Central memory CD4-positive, alpha-beta T cell (primary cell): Measurements from ENCODE around the gene CTXND2.
"Not testable (repeated sequence)": the region's sequence is repeated elsewhere in the genome, so short reads cannot be mapped to it uniquely, and the experiment has no call there.

Experiments used
- DNase-seq: peaks from one replicate; pipeline ENCODE4 v3.0.0; 2022

CTXND2 gene

DNA sequence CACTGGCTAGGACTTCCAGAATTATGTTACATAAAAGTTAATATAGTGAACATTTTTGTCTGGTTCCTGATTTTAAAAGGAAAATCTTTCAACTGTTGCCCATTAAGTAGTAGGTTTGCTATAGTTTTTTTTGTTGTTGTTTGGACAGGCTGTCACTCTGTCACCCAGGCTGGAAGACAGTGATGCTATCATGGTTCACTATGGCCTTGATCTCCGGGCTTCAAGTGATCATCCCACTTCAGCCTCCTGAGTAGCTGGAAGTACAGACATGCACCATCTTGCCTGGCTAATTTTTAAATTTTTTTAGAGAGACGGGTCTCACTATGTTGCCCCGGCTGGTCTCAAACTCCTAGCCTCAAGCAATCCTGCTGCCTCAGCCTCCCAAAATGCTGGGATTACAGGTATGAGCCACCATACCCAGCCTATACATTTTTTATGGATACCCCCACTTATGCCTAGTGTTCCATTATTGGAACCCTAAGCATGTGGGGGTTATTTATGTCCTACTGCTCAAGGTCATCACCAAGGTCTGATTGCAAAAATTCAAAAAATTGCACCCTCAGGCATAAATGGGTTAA lies 6.5 kb downstream of the CTXND2 start:
- DNase-seq = no peak

DNA sequence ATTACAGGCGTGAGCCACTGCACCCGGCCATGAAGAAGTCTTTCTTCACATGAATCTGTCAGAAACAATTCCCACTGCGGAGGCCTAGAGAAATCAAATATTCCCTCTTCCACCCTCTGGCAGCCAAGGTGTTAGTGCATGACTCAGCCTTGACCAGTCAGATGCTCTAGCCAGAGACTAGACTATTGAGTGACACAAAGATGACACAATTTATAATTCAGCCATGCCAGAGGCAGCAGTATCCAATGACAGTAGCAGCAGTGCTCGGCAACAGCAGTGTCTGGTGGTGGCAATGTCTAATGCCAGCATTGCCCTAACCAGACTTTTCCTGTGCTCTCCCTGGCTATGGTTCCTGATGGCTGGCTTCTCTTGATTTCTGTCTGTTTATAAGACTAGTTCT lies 8.7 kb downstream of the CTXND2 start:
- no peak for DNase-seq

DNA sequence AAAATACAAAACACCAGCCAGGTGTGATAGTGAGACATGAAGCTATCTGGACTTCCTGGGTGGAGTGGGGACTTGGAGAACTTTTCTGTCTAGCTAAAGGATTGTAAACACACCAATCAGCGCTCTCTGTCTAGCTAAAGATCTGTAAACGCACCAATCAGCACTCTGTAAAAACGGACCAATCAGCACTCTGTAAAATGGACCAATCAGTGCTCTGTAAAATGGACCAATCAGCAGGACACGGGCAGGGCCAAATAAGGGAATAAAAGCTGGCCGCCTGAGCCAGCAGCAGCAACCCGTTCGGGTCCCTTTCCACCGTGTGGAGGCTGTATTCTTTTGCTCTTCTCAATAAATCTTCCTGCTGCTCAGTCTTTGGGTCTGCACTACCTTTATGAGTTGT lies 12.9 kb downstream of the CTXND2 start:
- DNase-seq = not testable (repeated sequence)

DNA sequence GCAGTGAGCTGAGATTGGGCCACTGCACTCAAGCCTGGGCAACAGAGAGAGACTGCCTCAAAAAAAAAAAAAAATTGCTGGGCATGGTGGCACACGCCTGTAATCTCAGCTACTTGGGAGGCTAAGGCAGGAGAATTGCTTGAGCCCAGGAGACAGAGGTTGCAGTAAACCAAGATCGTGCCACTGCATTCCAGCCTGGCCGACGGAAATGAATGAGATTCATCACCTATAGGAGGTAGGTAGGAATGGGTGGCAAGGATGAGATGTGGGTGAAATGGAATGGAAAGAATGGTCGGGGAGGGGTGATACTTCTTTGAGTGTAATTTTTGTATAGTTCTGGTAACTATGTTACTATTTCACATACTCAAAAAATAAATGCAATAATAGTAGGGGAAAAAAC lies 15.4 kb downstream of the CTXND2 start:
- DNase-seq = no peak

DNA sequence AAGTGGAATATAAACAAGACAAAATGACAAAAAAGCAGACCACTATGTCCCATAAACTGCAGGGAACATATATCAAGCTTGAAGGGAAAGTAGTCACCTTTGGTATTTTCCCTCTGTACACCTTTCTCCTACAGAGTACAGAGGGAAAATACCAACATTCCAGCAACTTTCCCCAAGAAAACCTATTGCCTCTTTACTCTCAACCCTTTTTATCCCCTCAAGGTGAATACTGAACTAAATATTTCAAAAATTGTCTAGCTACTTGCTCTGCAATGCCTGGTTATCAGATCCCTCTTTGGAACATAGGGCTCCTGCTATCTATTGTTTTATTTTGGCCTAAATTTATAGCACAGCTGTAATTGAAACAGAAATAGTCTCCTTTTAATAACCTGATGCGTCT lies 15.8 kb downstream of the CTXND2 start:
- no peak for DNase-seq

DNA sequence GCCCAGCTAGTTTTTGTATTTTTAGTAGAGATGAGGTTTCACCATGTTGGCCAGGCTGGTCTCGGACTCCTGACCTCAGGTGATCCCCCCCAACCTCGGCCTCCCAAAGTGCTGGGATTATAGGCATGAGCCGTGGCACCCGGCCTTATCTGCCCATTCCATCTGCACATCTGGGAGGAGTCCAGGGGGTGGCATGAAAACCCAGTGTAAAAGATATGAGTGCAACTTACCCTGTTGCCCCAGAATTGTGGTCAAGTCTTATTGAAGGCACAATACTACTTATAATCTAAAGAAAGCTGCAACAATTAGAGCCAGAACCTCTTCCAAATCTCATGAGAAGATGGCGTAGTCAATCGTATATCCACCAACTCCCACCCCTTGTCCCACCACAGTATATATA lies 18.4 kb downstream of the CTXND2 start:
- DNase-seq = no peak

DNA sequence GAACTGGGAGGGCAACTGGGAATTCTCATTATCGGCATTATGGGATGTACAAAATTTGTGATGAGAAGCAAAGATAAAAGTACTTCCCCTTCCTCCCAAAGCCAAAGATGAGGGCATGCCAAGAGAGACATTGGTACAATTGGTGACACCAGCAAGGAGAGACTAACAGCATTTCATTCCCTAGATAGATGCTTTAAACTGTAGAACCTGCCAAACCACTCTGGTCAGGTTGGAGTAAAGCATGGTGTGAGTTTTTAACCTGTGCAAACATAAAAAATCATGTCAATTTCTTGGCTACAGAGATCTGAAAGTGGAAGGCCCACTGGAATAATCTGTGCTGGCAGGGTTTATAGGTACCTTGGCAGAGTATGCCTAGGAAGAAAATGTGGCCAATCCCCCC lies 19.4 kb downstream of the CTXND2 start:
- no peak for DNase-seq

DNA sequence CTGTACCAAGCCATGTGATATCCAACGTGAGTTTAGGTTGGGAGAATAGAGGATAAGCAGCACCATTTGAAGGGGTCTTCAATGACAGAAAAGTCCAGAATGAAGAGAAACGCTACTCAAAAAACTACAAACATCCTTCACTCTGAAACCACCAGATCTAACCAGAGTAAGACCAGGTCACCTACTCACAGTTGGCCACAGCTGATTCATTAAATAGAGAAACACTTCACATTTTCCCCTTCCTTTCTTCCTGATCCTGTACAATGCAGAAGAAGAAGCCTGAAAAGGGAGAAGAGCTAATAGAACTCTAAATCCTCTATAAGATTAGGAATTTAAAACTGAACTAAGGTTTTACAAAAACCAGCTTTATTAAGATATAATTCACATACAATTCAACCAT lies 19.9 kb downstream of the CTXND2 start:
- DNase-seq = no peak

DNA sequence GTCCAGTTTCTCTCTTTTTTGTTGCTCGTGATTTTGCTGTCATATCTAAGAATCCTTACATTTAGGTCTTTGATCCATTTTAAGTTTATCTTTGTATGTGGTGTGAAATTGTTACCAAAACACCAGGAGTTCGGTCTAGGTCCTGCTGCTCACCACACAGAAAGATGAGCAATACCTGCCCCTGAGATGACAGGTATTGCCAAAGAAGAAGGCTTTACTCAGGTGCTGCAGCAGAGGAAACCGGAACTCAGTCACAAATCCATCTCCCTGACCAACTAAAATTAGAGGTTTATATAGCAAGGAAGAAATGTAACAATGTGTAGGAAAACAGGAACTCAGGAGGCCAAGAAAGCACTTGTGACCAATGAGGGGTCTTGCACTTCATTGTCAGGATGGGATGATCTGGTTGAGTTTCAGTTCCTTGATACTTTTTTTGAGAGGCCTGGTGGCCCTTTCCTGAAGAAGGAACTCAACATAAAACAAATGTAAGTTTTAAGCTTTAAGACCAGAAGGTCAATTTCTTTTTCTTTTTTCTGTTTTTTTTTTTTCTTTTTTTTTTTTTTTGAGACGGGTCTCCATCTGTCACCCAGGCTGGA lies 22.7 kb downstream of the CTXND2 start:
- no peak for DNase-seq

DNA sequence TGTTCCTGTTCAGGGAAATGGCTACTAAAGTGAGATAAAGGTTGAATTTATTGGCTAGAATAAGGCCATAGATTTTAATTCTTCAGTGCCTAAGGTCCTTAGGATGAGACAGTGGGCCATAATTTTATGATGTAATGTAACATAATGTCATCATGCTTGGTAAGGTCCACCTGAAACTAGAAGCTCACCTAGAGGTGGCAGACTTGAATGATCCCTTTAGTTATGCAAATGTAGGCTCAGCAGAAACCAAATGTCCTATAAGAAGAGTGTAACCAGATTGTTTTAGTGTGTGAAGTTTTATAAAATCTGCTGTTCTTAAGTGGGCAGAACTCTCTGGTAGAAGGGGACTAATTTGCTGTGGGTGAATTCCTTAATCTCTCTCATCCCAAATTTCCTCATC lies 25.7 kb downstream of the CTXND2 start:
- no peak for DNase-seq

DNA sequence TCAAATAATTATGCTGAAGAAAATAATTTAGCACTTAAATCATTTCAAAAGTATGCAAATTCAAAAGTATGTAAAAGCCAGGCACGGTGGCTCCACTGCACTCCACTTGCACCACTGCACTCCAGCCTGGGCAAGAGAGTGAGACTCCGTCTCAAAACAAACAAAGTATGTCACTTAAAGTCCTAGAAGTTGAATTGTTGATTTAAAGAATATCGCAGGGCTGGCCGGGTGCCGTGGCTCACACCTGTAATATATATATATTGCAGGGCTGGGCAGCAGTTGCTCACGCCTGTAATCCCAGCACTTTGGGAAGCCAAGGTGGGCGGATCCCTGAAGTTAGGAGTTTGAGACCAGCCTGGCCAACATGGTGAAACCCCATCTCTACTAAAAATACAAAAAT lies 30.5 kb downstream of the CTXND2 start:
- no peak for DNase-seq

DNA sequence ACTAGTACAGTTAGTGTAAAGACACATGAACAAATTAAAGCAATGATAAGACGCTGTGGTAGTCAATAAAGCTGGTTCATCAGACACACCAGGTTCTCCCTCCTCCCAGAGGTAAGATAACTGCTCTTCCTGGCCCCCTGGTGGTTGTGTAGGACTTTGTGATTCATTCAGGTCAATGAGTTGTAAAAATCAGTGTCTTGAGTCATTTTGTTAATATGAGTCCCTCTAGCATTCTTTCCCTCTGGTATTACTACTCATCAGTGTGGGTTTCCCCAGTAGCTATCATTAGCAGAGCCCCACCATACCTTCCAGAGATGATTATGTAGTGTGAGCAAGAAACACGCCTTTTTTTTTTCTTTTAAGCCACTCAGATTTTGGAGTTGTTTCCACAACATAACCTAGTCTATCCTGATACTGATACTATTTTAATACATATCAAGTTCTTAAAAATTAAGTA lies 35.6 kb downstream of the CTXND2 start:
- DNase-seq = peak; percentile 60

DNA sequence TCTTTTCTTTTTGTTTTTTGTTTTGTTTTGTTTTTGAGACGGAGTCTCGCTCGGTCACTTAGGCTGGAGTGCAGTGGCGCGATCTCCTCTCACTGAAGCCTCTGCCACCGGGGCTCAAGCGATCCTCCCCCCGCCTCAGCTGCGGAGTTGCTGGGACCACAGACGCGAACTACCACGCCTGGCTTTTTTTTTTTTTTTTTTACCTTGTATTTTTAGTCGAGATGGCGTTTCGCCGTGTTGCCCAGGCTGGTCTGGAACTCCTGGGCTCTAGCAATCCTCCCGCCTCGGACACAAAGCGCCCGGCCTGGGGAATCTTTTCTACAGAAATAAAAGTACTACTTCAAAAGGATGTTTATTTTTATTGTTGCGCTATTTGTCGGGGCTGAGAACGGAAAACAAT lies 38.1 kb downstream of the CTXND2 start:
- DNase-seq = no peak

DNA sequence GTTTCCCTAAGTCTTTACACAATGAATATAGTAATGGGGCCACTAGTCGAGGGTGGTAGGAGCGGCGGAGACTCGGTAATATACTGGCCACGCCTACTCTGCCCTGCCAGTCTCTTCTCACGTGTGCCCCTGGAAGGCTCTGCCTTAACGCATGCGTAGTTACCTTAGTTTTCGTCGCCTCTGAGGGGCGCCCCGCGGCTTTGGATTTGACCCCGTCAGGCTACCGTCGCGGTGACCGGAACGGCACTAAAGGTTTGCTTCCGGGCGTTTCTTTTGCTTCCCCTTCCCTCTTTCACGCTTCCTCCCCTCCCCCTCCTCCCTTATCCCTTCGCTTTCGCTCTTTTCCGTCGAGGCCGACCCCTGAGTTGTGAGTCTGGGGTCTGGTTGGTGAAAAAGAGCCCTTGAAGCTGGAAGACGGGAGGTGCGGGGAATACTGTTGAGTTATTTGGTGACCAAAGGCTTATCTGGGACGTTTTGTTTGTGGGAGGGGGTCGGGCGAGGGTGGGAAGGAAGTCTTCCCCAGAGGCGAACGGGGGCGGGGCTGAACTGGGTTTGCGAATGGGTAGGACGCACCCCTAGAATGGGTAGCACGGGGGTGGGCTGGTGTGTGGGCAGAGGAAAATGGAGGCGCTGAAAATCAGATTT lies 39.3 kb downstream of the CTXND2 start, which contains the start of gene SETDB1:
TSS of gene SETDB1 (plus strand) at position 267 of the 645 bp plus-strand sequence. CDS start 1,352 bp downstream, outside the sequence.
- peak; percentile 92 for DNase-seq

DNA sequence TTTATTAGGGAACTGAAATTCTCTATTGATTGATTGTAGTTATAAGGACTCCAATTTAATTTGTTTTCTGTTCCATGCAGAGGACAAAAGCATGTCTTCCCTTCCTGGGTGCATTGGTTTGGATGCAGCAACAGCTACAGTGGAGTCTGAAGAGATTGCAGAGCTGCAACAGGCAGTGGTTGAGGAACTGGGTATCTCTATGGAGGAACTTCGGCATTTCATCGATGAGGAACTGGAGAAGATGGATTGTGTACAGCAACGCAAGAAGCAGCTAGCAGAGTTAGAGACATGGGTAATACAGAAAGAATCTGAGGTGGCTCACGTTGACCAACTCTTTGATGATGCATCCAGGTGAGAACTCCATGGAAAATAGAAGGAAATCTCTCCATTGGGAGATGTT lies 40.7 kb downstream of the CTXND2 start:
- DNase-seq = no peak

DNA sequence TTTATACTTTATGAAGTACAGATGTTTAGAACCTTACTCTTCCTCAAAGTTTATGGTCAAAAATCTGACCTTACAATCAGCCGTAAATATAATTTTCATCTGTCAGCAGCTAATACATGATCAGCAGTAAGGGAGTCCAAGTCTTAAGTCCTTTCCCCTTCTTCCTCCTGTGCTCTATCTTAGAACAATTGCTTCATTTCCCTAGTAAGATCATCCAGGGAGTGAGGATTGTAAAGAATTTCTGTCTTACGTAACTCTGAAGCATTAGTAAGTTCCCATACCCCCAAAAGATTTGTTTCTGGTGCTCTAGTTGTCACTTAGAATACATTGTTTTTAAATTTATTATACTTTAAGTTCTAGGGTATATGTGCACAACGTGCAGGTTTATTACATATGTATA lies 41.4 kb downstream of the CTXND2 start:
- DNase-seq = no peak

DNA sequence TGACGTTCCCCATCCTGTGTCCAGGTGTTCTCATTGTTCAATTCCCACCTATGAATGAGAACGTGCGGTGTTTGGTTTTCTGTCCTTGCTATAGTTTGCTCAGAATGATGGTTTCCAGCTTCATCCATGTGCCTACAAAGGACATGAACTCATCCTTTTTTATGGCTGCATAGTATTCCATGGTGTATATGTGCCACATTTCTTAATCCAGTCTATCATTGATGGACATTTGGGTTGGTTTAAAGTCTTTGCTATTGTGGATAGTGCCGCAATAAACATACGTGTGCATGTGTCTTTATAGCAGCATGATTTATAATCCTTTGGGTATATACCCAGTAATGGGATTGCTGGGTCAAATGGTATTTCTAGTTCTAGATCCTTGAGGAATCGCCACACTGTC lies 41.8 kb downstream of the CTXND2 start:
- not testable (repeated sequence) for DNase-seq

DNA sequence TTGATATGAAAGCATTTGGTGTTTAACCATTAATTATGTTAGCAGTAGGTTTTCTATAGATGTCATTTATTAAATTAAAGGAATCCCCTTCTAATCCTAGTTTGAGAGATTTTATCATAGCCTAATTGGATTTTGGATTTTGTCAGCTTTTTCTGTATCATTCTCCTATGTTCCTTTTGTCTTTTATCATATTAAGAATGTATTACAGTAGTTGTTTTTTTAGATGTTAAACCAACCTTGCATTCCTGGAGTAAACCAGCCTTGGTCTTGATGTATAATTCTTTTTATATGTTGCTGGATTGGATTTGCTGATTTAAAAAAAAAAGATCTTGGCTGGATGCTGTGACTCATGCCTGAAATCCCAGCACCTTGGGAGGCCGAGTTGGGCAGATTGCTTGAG lies 44.8 kb downstream of the CTXND2 start:
- no peak for DNase-seq

DNA sequence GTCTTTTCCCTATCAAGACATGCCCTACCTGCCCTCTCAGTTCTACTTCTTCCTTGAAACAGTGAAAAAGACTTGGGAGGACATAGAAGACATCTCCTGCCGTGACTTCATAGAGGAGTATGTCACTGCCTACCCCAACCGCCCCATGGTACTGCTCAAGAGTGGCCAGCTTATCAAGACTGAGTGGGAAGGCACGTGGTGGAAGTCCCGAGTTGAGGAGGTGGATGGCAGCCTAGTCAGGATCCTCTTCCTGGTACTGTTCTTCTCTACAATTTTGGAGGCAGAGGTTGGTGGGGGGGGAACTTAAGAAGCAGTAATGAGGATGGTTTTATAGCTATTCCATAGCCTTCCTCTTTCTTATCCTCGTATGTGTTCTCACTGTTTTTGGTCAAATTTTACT lies 57.9 kb downstream of the CTXND2 start:
- no peak for DNase-seq

DNA sequence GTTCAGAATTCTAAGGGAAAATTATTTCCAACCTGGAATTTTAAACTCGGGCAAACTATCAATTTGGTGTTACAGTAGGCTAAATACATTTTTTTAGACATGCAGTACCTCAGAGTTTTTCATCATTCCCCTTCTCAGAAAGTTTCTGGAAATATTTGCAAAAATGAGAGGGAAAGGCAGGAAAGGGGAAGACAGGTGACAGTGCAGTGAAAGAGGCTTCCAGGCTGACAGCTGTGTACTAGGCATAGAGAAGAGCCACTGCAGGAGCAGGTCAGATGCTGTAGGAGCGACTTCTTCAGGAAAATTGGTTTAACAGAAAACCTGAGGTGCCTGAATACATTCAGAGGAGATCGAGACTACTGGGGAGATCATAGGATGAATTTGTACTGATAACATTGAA lies 67.8 kb downstream of the CTXND2 start:
- DNase-seq = no peak

DNA sequence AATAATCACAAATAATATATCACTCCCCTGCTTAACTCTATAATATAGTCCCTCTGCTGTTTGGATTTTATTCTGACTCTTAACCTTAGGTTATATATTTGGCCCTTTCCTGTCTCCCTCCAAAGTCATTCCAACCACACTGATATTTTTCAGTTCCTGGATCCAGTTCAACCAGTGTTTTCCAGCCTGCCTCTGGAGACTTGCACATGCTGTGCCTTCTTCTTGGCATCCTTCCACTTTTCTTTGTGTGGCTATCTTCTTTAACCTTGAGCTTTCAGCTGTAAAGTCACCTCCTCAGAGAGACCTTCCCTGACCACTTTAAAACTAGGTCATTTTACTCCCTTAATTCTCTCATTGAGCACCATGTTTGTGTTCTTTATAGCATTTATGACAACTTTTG lies 68.3 kb downstream of the CTXND2 start:
- no peak for DNase-seq

DNA sequence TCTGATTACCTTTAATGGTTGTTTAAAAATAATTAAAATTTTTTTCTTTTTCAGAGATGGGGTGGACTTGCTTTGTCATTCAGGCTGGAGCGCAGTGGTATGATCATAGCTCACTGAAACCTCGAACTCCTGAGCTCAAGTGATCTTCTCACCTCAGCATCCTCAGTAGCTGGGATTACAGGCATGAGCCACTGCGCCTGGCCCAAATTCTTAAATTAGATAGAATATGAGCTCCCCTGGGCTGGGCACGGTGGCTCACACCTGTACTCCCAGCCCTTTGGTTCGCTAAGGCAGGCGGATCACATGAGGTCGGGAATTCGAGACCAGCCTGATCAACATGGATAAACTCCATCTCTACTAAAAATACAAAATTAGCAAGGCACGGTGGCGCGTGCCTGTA lies 70.7 kb downstream of the CTXND2 start:
- no peak for DNase-seq

DNA sequence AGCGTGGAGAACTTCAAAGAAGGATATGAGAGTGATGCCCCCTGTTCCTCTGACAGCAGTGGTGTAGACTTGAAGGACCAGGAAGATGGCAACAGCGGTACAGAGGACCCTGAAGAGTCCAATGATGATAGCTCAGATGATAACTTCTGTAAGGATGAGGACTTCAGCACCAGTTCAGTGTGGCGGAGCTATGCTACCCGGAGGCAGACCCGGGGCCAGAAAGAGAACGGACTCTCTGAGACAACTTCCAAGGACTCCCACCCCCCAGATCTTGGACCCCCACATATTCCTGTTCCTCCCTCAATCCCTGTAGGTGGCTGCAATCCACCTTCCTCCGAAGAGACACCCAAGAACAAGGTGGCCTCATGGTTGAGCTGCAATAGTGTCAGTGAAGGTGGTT lies 73.7 kb downstream of the CTXND2 start:
- no peak for DNase-seq

DNA sequence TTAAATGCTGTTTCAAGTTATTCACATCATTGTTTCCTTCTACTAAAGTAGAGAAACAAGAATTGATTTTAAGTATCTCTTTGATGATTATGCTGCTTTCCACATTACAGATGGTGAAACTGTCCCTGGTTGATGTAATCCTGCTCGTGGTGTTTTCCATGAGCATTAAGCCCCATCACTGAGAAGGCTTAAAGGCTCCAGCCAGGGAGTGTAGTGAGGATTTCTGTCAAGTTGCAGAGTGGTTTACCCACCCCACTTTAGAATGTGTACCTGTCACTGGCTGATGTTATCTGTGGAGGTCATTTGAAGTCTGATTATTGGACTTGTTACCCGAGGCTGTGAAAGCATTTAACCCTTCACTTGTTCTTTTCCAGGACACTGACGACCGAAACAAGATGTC lies 74.8 kb downstream of the CTXND2 start:
- DNase-seq = no peak
